HUES48 (cell line): ENCODE results near the gene CASP1.

Source experiments
- H3K27ac ChIP-seq: one replicate; pipeline ENCODE4 v1.7.0; 2013; ENCODE audit warnings: low read depth, low read length, inconsistent platforms
- H3K27me3 ChIP-seq: 2 replicates; pipeline ENCODE4 v1.6.1; 2013; ENCODE audit warnings: mild to moderate bottlenecking, low read length; ENCODE audit not compliant: control insufficient read depth, insufficient read depth
- H3K36me3 ChIP-seq: 2 replicates; pipeline ENCODE4 v1.6.1; 2013; ENCODE audit warnings: low read length; ENCODE audit not compliant: control insufficient read depth, insufficient read depth
- H3K4me1 ChIP-seq: 2 replicates; pipeline ENCODE4 v1.6.1; 2013; ENCODE audit warnings: mild to moderate bottlenecking, low read length; ENCODE audit not compliant: control insufficient read depth, insufficient read depth
- H3K4me3 ChIP-seq: 2 replicates; pipeline ENCODE4 v1.5.1; 2013; ENCODE audit warnings: mild to moderate bottlenecking, low read depth, low read length
- H3K9ac ChIP-seq: 2 replicates; pipeline ENCODE4 v1.6.1; 2013; ENCODE audit warnings: mild to moderate bottlenecking, low read depth, low read length, moderate library complexity
- H3K9me3 ChIP-seq: 2 replicates; pipeline ENCODE4 v1.6.1; 2013; ENCODE audit warnings: low read length; ENCODE audit not compliant: control insufficient read depth, insufficient read depth

The CASP1 gene

DNA sequence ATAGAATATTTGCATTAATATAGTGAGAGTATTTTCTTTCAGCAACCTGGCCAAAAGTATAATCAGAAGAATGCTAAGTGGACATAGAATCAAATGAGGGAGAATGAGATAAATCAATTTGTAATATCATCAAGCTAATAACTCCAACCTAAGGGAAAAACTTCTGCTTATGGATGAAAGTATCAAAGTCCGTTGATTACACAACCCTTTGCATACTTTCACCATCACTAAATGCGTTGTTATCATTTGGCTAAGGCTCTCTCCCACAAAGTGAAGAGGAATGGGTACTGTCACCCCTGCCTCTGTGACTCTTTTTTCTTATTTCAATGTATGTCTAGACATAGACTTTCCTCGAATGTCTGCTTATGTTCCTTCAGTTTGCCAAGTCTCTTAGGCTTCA, 50.1 kb downstream of the CASP1 start:
- no peaks in the 10 kb centered on the region for H3K27me3 ChIP-seq
- no peak overlapping the region for H3K9ac ChIP-seq
- no peak overlapping the region for H3K27ac ChIP-seq
- H3K36me3 ChIP-seq, result no peaks in the 10 kb centered on the region
- H3K4me1 ChIP-seq, result no peaks in the 10 kb centered on the region
- no peak overlapping the region for H3K4me3 ChIP-seq
- H3K9me3 ChIP-seq, result no peaks in the 10 kb centered on the region; the same call in 1 of the 2 replicates

DNA sequence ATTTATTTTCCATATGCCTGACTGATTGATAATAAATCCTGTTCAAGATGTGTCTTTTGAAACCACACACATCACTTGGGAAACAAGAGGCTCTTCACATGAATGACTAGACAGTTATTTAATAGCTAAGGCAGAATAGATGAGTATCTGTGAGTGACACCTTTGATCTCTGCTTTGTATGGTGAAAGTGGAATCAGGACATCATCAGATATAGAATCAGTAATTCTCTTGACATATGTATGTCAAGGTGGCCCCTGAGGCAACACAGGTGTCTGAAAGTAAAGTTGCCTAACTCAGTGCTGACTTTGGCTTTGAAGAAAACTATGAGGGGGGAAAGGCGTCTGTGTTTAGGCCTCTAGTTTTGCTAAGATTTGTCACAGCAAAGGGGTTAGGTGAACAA, 55.1 kb downstream of the CASP1 start:
- Histone ChIP-seq H3K36me3 (no peaks in the 10 kb centered on the region), H3K4me1 (no peaks in the 10 kb centered on the region), H3K27me3 (no peaks in the 10 kb centered on the region), H3K4me3 (no peak overlapping the region), H3K27ac (no peak overlapping the region), H3K9ac (no peak overlapping the region), H3K9me3 (no peaks in the 10 kb centered on the region)
